Measurements from ENCODE around the gene AGAP2.
"Not testable (repeated sequence)": the region's sequence is repeated elsewhere in the genome, so short reads cannot be mapped to it uniquely, and the experiment has no call there.

Gene AGAP2

DNA sequence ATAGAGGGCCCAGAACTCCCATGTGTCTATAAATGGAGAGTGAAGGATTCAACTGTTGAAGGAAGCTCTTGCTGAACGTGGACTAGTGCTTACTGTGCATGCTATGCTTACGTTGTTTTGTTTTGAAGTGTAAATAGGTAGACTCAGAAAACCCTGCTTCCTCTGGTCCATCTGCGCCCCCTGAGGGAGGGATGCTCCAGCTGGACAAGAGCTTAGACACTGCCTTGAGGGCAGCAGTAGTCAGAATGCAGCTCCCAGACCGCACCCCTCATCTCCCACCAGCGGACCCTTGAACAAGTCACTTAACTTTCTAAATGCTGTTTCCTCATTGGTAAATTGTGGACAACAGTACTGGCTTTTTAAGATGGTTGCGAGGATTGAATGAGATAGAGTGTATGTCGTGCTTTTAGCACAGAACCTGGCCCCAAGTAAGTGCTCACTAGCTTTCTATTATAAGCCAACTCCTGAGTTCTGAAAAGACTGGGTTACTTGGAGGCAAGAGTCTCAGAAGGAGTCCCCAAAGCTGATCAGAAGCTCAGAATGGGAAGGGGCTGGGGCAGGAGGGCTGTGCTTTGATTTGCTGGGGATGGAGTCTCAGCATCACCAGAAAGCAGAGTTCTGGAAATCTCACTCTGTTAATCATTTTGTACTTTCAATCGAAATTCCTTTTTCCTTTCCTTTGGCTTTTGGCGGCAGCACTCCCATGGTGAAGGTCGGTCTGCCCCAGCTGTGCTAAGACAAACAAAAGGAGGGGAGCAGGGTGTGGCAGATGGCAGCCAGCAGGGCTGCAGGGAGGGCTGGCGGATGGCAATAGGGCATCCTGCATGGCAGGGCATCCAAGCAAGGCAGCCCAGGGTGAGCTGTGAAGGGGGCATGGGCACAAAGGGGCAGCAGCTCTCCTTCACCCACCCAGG is 15.6 kb downstream of the AGAP2 start:
- no peak for DNase-seq

DNA sequence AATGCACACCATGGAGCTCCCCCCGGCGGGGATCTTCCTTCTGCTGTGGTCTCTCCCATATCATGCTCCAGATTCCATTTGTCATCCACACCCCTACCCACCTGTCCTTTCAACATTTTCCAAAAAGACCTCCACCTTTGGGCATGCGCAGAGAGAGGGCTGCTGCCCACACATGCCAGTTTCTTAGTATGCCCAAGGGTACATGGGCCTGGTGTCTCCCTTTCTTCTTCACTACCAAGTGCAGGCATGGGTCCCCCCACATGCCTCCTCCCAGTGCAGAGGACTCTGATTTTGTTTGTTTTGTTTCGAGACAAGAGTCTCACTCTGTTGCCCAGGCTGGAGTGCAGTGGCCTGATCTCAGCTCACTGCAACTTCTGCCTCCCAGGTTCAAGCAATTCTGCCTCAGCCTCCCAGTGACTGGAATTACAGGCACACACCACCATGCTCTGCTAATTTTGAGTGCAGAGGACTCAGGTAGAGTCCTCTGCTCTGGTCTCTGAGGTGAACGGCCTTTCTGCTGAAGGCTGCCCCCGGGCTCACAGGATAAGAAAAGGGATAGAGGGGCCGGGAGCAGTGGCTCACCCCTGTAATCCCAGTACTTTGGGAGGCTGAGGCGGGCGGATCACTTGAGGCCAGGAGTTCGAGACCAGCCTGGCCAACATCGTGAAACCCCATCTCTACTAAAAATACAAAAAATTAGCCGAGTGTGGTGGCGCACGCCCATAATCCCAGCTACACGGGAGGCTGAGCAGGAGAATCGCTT is 16.5 kb downstream of the AGAP2 start:
- not testable (repeated sequence) for DNase-seq

DNA sequence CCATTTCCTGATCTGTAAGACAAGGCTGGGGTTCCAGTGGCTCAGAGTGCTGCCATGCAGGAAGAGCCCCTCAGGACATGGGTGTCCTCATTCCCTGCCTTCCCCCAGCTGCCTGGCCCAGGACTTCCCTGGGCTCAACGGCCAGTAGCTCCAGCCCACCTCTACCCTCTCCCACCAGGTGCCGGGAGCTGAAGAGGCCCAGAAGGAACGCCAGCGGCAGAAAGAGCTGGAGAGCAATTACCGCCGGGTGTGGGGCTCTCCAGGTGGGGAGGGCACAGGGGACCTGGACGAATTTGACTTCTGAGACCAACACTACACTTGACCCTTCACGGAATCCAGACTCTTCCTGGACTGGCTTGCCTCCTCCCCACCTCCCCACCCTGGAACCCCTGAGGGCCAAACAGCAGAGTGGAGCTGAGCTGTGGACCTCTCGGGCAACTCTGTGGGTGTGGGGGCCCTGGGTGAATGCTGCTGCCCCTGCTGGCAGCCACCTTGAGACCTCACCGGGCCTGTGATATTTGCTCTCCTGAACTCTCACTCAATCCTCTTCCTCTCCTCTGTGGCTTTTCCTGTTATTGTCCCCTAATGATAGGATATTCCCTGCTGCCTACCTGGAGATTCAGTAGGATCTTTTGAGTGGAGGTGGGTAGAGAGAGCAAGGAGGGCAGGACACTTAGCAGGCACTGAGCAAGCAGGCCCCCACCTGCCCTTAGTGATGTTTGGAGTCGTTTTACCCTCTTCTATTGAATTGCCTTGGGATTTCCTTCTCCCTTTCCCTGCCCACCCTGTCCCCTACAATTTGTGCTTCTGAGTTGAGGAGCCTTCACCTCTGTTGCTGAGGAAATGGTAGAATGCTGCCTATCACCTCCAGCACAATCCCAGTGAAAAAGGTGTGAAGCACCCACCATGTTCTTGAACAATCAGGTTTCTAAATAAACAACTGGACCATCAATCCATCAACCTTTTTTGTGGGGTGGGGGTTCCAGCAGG is 17.6 kb downstream of the AGAP2 start:
- DNase-seq: no peak

DNA sequence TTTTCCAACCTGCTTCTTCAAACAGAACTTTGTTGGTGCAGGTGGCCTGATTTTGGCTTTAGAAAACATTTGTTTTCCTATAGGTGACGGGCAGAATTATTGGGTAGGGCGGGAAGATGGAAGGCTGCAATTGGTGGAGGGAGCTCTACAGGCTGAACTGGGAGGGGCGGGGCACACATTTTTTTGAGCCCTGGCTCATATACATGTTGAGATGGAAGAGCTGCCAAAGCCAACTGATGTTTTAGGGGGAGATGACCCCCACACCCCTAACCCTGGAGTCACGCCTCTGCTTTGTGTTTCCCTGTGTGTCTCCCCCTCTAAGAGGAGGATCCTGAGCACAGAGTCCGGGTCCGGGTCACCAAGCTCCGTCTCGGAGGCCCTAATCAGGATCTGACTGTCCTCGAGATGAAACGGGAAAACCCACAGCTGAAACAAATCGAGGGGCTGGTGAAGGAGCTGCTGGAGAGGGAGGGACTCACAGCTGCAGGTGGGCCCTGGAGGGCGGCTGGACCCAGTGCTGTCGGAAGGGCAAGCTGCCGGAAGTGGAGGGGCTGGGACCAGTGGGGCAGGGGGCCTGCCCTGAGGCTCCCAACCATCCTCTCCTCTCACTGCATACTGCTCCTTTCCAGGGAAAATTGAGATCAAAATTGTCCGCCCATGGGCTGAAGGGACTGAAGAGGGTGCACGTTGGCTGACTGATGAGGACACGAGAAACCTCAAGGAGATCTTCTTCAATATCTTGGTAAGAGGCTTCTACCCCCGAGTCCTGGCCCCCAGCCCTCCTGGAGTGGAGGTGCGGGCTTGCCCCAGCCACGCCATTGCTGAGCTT is 18.6 kb downstream of the AGAP2 start:
- no peak for DNase-seq

DNA sequence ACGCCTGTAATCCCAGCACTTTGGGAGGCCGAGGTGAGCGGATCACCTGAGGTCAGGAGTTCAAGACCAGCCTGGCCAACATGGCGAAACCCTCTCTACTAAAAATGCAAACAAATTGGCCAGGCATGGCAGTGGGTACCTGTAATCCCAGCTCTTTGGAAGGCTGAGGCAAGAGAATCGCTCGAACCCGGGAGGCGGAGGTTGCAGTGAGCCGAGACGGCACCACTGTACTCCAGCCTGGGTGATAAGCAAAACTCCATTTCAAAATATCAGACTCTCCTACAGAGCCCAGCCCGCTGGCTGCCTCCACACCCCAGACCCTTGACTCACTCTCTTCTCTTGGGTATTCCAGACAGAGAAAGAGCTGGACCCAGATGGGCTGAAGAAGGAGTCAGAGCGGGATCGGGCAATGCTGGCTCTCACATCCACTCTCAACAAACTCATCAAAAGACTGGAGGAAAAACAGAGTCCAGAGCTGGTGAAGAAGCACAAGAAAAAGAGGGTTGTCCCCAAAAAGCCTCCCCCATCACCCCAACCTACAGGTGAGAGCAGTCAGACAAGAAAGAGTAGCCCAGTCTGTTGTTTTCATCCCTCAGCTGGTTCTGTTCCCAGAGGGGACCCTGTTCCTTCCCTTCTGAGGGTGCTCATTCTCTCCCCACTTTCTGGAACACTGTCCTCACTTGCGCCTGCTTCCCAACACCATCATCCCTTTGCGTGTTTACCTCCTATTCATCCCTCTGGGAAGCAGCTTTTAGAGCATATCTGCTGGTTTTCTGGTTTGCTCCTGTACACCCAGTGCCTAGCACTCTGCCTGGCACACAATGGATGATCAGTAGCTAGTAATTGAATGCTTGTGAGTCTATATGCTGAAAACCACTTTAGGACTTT is 19.7 kb downstream of the AGAP2 start:
- no peak for DNase-seq

DNA sequence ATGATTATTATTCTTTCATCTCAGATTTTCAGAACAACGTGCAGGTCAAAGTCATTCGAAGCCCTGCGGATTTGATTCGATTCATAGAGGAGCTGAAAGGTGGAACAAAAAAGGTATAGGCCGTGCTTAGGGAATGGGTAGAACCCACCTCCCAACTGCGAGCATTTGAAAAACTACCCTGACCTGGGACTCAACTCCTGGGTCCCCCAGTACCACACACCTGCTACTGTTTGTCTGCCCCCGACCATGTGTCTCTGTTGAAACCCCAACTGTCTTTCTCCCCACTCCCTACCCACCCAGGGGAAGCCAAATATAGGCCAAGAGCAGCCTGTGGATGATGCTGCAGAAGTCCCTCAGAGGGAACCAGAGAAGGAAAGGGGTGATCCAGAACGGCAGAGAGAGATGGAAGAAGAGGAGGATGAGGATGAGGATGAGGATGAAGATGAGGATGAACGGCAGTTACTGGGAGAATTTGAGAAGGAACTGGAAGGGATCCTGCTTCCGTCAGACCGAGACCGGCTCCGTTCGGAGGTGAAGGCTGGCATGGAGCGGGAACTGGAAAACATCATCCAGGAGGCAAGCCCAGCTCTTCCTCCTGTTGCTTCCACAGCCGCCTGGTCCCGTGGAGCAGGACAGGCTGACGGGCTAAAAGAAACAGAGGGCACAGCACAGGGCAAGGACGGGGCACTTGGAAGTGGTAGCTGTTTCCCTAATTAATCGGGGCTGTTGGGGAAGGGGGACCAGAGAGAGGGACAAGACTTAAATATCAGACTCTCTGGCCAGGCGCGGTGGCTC is 20.5 kb downstream of the AGAP2 start:
- no peak for DNase-seq

DNA sequence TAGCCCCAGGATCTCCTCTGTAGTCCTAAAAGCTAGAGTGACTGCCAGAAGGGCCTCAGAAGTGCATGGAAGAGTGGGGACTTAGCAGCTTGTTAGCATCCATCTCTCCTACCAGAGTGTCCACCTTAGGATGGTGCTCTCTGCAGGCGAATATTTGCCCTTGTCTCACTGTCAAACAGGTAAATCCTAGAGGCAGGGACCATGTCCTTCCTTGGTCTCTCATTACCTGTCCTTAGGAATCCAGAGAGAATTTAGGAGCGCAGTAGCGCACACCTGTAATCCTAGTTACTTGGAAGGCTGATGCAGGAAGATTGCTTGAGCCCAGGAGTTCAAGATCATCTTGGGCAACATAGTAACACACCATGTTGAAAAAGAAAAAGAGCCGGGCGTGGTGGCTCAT is 21.4 kb downstream of the AGAP2 start:
- DNase-seq: no peak

DNA sequence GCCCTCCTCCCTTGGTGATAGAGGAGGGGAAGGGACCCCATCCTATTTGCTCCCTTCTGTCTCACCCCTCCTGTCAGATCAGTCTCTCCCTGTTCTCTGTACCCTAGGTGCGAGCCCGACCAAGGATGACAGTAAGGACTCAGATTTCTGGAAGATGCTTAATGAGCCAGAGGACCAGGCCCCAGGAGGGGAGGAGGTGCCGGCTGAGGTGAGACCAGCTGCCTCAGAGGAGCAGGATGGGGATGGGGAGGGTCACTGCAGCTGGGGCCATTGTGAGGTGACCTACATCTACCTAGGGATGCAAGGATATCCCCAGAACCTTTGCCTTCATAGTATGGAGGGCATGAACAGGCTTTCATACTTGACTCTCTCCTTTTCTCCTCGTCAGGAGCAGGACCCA is 22.2 kb downstream of the AGAP2 start:
- no peak for DNase-seq

DNA sequence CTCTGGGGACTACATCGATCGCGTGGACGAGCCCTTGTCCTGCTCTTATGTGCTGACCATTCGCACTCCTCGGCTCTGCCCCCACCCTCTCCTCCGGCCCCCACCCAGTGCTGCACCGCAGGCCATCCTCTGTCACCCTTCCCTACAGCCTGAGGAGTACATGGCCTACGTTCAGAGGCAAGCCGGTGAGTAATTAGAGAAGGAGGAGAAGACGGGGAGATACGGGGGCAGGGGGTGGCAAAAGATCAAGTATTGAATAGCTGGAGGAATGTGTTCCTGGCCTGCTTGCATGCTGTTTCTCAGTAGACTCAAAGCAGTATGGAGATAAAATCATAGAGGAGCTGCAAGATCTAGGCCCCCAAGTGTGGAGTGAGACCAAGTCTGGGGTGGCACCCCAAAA is 22.8 kb downstream of the AGAP2 start:
- no peak for DNase-seq

DNA sequence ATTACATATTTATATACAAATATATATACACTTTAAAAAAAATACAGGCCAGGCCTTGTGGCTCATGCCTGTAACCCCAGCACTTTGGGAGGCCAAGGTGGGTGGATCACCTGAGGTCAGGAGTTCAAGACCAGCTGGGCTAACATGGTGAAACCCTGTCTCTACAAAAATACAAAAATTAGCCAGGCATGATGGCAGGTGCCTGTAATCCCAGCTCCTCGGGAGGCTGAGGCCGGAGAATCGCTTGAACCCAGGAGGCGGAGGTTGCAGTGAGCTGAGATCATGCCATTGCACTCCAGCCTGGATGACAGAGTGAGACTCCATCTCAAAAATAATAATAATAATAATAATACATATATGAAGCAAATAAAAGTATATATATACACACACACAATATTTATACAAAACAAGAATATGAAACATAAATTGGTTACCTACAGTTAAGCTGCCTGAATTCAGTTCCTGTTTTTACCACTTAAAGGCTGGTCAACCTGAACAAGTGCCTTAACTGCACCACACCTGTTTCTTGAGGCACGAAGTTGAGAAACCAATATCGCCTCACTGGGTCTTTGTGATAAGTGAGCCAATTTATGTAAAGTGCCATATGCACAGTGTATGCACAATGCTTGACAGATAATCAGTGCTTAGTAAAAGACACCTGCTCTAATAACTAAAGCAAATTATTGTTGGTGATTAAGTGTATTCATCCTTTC is 23.4 kb downstream of the AGAP2 start:
- not testable (repeated sequence) for DNase-seq

DNA sequence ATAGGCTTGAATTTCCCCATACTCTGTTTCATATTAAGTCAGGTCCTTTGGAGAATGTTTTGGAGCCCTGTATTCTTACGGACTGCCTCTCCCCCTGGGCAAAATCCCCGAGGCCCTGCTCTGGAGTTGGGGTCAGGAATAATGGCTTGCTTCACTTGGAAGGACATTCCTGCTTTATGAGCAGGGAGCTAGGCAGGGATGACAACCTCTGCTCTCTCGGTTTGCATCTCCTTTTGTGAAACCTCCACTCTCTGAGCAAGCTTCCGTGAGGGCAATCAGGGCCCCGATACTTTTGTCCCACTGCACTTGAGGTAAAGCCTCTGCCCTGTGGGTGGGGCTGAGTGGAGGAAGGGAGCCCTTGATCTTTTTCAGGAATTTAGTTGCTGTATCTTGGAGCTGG is 25.3 kb downstream of the AGAP2 start:
- no peak for DNase-seq

DNA sequence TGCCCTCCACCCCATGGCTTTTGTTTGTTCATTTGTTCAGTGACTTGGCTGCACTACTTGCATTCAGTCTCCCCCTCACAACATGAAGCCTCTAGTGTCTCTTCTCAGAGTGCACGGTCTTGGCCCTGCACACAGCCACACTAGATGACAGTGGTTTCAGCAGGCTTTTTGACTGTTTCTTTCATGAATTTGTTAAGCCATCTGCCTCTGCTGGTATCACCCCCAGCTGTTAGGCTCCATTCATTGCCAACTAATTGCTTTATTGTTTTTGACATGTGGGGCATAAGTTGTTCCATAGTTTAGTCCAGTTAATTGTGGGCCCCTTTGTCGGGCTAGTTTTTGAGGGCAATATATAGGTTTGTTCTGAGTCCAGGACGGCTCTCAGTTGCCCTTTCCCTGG is 25.8 kb downstream of the AGAP2 start:
- no peak for DNase-seq

DNA sequence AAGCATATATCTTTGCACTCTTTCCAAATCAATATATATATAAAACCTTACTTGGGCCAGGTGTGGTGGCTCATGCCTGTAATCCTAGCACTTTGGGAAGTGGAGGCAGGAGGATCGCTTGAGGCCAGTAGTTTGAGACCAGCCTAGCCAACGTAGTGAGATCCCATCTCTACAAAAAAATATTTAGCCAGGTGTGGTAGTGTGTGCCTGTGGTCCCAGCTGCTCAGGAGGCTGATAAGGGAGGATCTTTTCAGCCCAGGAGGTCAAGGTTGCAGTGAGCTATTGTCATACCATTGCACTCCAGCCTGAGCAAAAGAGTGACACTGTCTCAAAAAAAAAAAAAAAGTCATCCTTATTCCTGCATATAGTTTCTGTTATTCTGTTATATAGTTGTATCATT is 30.2 kb downstream of the AGAP2 start:
- no peak for DNase-seq

DNA sequence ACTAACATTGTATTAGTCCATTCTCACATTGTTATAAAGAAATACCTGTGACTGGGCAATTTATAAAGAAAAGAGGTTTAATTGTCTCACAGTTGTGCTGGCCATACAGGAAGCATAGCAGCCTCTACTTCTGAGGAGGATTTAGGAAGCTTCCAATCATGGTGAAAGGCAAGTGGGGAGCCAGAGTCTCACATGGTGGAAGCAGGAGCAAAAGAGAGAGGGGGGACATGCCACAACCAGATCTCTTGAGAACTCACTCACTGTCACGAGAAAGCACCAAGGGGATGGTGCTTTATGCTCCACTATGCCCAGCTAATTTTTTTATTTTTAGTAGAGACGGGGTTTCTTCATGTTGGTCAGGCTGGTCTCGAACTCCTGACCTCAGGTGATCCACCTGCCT is 31.3 kb downstream of the AGAP2 start:
- DNase-seq: no peak

DNA sequence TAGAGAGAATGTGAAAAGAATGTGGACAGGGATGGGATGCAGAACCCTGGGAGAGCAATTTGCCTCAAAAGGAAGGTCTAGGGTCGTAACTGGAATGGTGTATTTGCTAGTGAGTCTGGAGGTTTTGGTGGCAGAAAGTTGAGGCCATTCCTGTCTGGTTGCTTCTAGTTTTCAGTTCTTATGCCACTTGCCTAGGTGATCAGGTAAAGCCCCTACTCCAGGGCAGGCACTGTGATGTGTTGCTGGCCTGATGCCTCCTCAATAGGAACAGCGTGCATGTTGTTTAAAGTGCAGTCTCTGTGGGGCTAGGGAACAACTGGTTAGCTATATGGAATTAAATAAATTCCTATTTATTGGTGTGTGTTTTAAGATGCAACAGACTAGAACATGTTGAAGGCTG is 38.2 kb downstream of the AGAP2 start:
- DNase-seq: no peak

DNA sequence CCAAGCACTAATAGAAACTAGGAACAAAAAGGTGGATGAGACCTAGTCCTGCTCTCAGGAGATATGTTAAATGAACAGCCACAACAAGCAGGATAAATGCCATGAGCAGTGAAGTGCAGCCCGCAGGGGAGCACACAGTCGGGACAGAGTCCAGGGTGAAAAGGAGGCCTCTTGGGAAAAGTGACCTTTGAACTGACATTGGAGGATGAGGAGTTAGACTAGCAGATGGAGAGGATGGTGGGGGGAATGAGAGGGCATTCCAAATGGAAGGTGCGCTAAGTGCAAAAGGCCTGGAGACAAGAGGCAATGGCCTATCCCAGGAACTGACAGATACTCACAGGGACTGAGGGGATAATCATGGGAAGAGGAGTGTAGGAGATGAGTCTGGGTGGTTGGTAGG is 40.1 kb downstream of the AGAP2 start:
- DNase-seq: no peak

DNA sequence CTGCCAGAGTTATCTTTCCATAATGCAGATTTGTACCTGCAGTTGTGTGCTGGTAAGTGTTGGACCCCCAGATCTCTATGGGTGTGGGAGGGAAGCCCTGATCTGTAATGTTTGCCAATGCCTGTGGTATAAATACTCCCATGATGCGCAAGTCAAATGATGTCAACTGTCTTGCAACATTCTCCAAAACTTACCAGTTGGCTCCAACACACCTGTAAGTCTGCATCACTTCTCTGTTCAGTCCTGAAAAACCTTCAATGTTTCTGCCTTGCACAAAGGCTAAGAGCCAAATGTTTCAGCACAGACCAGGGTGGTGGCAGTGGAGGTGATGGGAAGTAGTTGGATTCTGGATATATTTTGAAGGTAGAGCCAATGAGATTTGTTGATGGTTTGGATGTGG is 41.5 kb downstream of the AGAP2 start:
- DNase-seq: no peak

DNA sequence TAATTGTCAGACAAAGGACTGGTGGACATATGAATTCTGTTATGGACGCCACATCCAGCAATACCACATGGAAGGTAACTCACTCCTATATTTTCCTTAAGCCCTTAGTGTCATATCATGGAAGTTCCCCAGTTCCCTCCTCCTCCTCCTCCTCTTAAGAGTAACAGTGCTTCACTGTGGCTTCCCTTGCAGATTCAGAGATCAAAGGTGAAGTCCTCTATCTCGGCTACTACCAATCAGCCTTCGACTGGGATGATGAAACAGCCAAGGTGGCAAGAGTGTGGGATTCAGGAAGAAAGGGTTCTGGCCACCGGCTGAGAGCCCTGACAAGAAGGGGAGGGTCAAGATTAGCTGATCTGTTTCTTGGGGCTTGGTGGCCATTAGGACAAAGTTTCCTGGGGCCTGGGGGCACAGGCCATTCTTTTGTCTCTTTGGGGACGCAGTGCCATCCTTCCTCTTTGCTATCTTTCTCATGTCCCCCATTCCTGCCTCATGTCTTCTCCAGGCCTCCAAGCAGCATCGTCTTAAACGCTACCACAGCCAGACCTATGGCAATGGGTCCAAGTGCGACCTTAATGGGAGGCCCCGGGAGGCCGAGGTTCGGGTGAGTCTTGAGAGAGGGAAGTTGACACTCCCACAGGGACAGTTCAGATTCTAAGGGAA is 42.6 kb downstream of the AGAP2 start:
- DNase-seq: no peak

Measured in right kidney (tissue), 1 donor.